ENCODE data around the gene ARNT2. TPM values are rescaled to one million over a fixed set of nuclear protein-coding genes. Genes with fewer than 3 reads are reported as not detected.
A peak's percentile ranks its signal among the peaks of the same experiment; 100 is the strongest.

The ARNT2 gene
- total RNA-seq, 1 donor from 2014 or later: 4.9 TPM

DNA sequence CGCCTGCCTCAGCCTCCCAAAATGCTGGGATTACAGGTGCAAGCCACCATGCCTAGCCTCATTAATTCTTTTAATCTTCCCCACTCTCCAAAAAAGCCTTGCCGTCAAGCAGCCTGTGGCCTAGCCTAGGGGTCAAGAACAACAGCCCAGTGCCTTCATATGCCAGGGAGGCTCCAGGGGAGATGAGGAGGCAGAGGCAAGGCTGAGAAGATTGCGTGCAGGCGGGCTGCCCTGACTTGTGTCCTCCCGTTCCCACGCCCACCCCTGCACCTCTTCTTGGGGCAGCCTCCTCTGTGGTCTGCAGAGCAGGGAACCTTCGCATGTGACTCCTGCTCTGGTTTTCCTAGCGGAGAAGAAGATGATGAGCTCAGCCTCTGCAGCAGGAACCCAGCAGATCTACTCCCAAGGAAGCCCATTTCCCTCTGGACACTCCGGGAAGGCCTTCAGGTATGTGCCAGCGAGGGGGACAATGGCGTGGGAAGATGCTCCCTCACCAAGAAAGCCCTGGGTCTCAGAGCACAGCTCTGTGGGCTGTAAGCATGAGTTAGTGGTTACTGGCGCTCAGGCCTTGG is 172.4 kb downstream of the ARNT2 start:
- intact Hi-C loops (cut with DNase I): no loop called here
- DNase-seq (ENCODE audit: missing footprints) (no peak), ATAC-seq (no peak)

DNA sequence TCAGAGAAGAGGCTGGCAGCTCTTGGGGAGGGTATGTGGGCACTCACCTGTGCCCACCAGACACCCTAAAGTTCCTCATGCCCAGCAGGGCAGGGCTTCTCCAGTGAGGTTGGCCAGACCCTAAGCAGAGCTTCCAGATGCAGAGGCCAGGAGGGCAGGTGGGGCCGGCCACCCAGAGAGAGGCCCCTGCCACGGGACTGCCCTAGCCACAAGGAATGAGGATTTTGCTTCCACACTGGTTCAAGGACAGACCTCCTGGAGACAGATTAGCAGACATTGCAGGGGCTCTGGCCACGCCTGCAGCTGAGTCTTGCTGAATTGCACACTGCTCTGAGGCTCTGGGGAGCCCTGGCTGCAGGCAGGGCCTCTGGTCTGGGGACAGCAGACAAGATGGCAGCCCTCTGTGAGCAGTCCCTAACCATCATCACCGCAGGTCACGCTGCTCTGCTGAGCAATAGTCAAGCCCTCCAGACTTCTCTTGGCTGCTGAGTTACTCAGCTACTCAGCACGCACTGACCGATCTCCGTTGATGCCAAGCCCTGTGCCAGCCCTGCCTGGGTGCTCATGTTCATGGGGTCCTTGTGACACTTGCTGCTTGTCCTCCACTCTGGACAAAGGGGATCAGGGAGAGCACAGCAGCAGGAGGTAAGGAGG is 173.5 kb downstream of the ARNT2 start:
- ATAC-seq (peak; percentile 10), DNase-seq (ENCODE audit: missing footprints) (no peak)
- intact Hi-C loops (cut with DNase I): no loop called here

DNA sequence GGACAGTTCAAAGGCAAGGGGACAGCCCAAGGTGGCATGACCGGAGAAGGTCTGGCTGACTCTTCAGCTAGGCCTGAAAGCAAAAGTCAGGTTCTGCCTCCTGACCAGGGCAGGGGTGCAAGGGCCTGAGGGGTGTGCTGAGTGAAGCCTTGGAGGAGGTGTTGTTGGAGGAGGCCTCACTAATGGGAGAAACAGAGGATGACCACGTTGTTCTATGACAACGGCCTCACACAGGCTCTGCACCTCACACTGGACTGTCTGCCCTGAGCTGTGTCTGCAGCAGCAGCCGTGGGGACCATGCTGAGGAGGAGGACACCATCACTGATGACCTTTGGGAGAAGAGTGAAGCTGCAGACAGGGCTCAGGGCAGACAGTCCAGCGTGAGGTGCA is 174.0 kb downstream of the ARNT2 start:
- no peak for ATAC-seq
- intact Hi-C loops (cut with DNase I): no loop called here
- DNase-seq (ENCODE audit: missing footprints): no peak

DNA sequence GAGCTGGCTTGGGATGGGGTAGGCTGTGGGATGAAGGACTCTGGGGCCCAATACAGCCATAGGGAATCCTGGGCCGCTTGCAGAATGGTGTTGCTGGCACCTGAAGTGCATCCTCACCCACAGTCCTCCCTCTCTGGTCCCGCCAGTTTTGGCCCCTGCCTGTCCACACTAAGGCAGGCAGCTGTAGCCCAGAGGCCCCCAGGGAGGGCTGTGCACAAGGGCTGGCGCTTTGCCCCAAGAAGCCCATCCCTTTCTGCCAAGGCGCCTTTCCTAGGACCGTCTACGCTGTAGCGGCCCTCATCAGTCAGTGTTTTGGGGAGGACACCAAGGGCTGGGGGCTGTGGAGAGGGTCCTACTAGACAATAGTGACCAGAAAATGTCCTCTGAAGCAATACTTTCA is 174.7 kb downstream of the ARNT2 start:
- intact Hi-C loops (cut with DNase I): no loop called here
- no peak for ATAC-seq
- no peak for DNase-seq (ENCODE audit: missing footprints)

DNA sequence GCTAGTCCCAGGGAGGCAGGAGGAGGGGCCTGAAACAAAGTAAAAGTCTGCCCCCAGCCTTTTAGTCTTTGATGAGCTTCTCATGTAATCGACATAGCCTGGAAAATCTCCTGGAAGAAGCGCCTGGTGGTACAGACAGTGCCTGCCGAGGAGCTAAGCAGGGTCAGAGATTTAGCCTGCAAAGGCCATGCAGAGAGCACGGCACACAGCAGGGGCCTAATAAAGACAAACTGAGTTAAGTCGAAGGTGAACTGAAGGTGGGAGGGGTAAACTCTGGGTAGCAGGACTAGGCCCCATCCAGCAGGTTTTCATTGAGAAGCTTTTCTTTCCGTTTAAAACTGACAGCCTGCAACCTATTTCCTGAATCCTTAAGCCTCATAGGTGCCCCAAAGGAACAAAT is 175.4 kb downstream of the ARNT2 start:
- no peak for ATAC-seq
- DNase-seq (ENCODE audit: missing footprints): no peak
- intact Hi-C loops (cut with DNase I): no loop called here

DNA sequence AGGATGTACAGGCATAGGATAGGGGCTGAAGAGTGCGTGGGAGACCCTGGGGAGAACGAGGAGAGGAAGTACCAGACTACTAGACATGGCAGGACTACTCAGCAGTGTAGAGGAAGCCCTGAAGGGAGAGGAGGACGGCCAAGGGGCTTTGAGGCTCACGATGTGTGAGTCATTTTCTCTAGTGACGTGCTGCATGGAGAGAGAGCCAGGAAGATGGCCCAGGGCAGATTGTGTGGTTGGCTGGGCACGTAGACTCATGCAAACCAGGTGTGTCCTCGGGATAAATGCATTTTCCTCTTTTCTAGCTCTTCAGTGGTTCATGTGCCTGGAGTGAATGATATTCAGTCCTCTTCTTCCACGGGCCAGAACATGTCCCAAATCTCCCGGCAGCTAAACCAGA is 175.9 kb downstream of the ARNT2 start:
- DNase-seq (ENCODE audit: missing footprints): no peak
- intact Hi-C loops (cut with DNase I): no loop called here
- no peak for ATAC-seq

DNA sequence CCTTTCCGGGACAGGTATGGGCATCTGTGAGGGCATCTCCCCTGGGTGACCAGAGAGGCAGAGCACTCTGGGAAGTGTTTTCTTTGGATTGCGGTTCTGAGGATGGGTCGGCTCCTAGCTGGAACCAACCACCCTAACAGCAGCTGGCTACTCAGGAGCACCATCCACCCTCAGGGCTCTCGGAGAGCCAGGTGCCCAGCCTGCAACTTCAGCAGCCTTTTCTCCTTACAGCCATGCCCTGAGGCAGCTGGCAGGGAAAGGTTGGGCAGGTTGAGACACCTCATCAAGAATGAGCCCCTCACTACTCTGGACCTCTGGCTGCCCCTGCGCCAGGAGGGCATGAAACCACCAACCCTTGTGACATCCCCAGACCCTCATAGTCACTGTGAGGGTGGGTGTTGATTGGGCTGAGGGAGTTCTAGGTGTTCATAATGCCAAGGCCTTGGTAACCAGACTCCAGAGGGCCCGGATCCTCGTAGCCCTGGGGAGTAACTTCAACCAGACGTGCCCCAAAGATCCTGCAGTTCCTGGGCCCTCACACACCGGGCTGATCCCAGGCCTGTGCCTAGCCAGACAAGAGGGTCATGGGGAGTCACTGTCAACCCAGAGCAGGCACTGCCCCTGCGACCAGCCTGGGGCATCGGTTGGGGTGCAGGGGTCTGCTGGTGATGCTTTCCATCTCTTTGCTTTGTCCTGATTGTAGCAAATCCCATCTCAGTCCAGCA is 176.5 kb downstream of the ARNT2 start:
- no peak for ATAC-seq
- DNase-seq (ENCODE audit: missing footprints): no peak
- intact Hi-C loops (cut with DNase I): no loop called here

DNA sequence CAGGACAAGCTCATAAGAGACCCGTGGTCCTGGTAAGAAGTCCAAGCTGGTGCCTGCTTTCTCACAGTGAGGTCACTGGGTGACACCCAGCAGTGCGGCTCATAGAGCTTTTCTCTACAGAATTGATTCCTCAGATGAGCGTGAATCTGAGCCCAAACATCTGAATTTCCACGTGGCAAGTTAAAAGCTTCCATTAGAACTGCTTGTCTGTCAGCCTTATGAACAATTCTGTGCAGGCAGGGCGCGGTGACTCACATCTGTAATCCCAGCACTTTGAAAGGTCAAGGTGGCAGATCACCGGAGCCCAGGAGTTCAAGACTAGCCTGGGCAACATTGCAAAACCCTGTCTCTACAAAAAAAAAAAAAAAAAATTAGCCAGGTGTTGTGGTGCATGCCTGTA is 177.8 kb downstream of the ARNT2 start:
- no peak for DNase-seq (ENCODE audit: missing footprints)
- intact Hi-C loops (cut with DNase I): no loop called here

DNA sequence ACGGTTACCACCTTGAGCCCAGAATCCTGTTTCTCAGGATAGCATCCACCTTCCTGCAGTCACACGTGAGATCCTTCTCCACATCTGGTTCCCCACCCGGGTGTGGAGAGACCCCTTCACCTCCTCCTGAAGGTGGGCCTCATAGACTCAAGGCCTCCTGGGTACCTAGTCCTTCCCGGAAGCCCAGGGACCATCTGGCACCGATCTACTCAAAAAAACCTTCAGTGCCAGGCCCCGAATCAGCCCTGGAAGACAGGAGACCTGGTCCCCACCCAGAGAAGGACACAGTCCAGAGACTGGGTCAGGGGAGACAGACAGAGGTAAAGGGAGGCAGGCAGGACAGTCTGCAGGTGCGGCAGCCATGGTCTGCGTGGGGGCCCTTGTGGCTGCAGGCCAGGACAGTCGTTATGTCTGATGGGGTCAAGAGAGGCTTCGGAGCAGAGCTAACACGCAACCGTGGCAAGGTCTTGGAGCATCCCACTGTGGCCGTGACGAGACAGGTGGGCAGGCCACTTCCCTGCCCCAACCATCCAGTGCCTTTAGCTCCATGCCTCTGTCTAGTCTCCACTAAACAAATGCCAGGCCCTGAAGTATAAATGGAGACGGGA is 178.7 kb downstream of the ARNT2 start:
- ATAC-seq (no peak), DNase-seq (ENCODE audit: missing footprints) (no peak)
- intact Hi-C loops (cut with DNase I): no loop called here

More for the DNA sequence above, 177.8 kb downstream of the ARNT2 start:
- ATAC-seq: no peak

DNA sequence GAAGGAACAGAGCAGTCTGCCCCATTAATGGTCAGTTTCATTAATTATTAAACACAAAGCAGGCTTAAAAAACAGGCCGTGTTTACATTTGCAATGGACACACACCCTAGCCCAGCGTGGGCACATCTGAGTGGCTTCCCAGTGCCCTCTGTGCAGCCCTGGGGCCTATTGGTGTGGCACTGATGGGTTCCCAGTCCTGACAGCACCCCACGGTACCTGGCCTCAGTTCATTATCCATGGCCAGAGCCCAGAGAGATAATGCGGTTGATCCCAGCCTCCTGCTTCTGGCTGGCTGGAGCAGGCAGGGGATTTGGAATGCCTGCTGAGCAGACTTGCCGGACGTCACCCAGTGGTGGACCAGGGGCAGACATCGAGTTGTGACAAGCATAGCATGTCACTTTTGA is 180.4 kb downstream of the ARNT2 start:
- ATAC-seq: peak; percentile 26
- intact Hi-C loops (cut with DNase I): no loop called here
- no peak for DNase-seq (ENCODE audit: missing footprints)

DNA sequence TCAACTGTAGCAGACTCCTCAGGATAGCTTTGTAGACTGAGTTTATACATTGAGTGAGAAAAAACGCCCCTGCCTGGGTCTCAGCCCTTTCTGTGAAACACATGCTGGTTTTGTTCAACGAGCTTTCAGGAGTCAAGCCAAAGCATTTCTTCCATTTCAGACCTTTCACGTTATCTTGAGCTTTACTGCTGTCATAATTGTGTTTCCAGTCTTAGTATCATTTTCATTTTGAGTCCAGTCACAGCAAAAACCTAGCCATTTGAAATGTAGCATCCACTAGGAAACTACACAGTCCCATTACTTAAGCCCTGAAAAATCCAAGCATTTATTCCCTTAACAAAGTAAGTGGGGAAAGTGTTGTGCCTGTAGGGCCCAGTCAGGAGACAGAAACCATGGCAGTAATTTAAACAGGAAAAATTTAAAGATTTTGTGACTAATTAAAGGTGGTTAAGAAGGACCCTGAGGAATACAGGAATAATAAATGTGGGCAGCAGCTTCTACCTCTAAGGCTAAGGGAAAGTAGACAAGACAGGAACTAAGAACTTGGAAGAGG is 180.9 kb downstream of the ARNT2 start:
- no peak for ATAC-seq
- no peak for DNase-seq (ENCODE audit: missing footprints)
- intact Hi-C loops (cut with DNase I): no loop called here

DNA sequence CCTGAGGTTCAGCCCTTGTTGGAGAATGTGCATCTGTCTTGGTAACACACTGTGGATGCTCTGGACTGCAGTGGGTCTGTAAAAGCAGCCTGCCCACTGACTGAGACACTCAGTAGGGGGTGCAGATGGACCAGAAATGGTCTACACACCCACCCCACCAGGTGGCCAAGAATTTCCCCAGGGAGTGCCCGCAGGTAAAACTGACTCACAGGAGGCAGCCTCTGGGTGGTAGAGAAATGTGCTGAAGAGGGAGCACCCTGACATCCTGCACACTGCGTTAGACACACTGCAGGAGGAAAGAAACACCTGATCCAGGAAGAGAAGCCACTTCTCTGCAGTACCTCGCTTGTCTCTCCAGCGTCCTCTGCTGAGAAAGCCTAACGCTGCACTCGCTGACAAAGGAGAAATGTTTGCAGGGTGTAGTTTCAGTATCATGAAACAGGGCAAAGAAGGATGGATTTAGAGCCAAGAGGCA is 181.4 kb downstream of the ARNT2 start:
- no peak for ATAC-seq
- intact Hi-C loops (cut with DNase I): no loop called here
- no peak for DNase-seq (ENCODE audit: missing footprints)

DNA sequence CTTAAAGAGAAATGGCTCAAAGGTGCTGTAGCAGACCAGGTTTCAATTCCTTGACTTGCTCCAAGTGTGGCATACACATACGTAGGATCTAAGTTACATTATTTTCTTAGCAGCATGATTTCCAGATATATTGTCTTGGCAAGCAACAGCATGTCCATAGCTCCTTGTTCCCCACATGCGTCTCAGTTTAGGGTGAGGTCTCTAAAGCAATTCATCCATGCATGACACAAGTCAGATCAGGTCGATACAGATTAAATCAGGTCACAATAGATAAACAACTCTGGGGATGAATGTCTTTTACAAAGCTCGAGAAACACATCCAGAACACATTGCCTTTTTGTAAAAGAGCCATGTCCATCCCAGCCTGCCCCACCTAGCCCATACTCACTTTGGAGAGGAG is 182.0 kb downstream of the ARNT2 start:
- no peak for DNase-seq (ENCODE audit: missing footprints)
- intact Hi-C loops (cut with DNase I): no loop called here
- no peak for ATAC-seq

DNA sequence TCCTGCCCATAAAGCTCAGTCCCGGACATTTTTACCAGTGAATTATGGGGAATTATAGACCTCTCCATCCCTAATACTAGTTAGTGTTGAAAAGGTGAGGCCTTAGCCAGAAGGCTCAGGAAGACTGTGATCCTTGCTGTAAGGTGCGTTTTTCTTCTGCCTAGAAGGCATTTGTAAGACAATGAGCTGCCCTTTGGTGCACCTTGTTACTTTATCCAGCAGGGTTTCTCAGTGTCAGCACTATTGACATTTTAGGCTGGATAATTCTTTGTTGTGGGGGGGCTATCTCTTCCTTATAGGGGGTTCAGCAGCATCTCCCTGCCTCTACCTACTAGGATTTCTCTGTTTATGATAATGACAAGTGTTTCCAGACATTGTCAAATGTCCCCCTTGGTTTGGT is 182.8 kb downstream of the ARNT2 start:
- intact Hi-C loops (cut with DNase I): no loop called here
- DNase-seq (ENCODE audit: missing footprints) (no peak), ATAC-seq (no peak)

DNA sequence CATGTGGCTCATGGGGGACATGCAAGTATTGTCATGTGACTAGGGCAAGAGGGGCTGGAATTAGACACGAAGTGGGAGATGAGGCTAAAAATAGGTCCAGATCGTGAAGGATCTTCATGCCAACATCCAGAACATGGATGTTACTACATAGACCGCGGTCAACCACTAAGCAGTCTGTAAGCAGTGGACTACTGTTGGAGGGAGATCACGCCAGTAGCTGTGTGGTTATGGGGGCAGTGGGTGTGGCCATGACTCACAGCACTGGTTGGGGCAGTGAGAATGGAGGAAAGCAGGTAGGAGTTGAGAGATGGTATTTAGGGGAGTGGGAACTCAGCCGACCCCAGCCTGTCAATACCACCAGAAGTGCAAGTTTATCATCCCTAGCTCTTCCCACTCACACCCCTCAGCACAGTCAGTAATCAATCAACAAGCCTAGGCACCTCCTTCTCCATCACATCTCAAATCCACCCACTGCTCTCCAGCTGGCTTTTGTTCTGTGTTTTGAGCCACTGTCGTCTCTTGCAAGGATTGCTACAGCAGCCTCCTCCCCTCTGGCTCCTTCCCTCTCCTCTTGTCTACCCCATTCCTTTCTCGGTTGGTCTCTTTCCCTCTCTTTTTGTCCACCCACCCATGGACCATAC is 183.8 kb downstream of the ARNT2 start:
- intact Hi-C loops (cut with DNase I): no loop called here
- DNase-seq (ENCODE audit: missing footprints) (no peak), ATAC-seq (no peak)

DNA sequence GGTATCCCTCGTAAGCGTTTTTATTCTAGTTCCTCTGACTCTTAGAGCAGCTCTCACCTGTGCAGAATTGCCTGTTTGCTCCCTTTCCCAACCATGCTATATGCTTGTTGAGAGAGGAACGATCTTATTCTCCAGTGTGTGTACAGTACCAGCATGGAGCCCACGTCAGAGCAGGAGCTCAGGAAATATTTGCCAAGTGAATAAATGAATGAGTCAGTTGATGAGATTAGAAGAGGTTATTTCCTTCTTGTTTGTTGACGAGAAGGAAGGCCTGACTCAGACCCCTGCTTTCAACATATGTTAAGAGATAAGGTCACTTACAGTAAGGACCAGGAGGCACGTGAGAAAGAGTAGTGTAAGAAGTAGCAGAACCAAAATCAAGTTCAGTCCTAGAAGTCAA is 184.6 kb downstream of the ARNT2 start:
- no peak for DNase-seq (ENCODE audit: missing footprints)
- ATAC-seq: no peak
- intact Hi-C loops (cut with DNase I): no loop called here

DNA sequence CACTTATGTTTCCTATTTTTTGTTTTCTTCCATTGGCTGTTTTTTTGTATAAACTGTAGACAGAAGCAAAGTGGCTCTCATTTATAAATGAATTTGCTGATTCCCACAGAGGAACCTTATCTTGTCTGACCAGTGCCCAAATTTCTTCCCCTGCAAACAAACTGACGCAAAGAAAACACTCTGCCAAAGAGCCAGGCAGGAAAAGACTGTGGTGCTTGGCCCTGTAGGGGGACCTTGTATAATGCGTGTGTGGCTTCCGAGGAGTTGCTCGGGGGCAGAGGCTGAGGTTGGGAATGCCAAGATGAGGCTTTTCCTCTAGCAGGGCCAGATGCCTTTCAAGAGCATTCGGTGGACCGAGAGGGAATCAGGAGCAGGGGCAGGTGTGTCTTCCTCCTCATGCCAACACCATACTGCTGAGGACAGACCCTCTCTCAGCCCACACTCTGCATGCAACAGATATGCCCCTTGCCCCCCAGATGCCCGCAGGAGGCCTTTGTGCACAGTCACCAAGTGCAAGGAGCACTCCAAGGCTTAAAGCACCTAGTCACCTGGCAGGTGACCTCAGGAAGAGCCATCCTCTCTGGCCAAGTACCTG is 186.7 kb downstream of the ARNT2 start:
- intact Hi-C loops (cut with DNase I): no loop called here
- ATAC-seq (no peak), DNase-seq (ENCODE audit: missing footprints) (no peak)

DNA sequence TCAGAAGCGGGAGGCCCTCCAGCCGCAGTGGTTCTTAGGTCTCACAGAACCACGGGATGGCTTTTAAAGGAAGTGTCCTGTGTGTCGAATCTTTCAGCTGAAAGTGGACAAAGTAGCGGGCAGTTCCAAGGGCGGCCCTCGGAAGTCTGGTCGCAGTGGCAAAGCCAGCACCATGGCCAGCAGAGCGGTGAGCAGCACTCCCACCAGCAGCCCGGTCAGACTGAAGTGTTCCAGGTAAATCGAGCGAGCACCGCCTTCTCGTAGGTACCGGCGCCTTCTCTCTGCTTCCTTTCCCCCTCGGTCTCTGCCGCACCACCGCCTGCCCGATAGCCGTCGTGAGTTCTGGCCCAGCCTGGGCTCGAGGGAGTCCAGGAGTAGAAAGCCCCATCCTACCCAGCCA is 187.3 kb downstream of the ARNT2 start:
- intact Hi-C loops (cut with DNase I): no loop called here
- ATAC-seq: no peak
- no peak for DNase-seq (ENCODE audit: missing footprints)

All from Right ventricle myocardium inferior (tissue), 1 donor.